Measurements from ENCODE around the gene MAP3K3. TPM values are rescaled to one million over a fixed set of nuclear protein-coding genes. Genes with fewer than 3 reads are reported as not detected.

Gene MAP3K3
- total and polyA plus RNA-seq, 9 of the 15 experiments (the other 6 are each of a cell fraction or from before 2014, with no cell fraction given): 0.69 to 16.5 (median 12.1) TPM

- TF ChIP-seq ARID4B (CRISPR knock-in tag; IDR thresholded peaks at IDR 0.05): peak; percentile 83
- TF ChIP-seq CHD1 (IDR thresholded peaks at IDR 0.05; ENCODE audit: low read length): no peak
- TF ChIP-seq PREB (CRISPR knock-in tag; IDR thresholded peaks at IDR 0.05): no peak
- no peak for TF ChIP-seq HEY1 (CRISPR knock-in tag; IDR thresholded peaks at IDR 0.05; ENCODE audit: borderline replicate concordance)
- no peak for TF ChIP-seq ZNF699 (CRISPR knock-in tag; IDR thresholded peaks at IDR 0.05; ENCODE audit: insufficient replicate concordance)
- no peak for TF ChIP-seq BRCA1 (IDR thresholded peaks at IDR 0.05)
- TF ChIP-seq BRCA1 (CRISPR knock-in tag; IDR thresholded peaks at IDR 0.05): no peak
- no peak for TF ChIP-seq XRCC3 (IDR thresholded peaks at IDR 0.05)
- no peak for TF ChIP-seq PCBP1 (IDR thresholded peaks at IDR 0.05; ENCODE audit: low read depth, low read length, poor library complexity, severe bottlenecking)
- TF ChIP-seq CHD7 (IDR thresholded peaks at IDR 0.05; ENCODE audit: low read depth, low read length): no peak
These were observed 21.4 kb upstream of the MAP3K3 start, which contains the start of gene TACO1 (continued) for GRCh38 chr17:63600569-63601438.
